H1 (cell line): ENCODE results near the gene RNMT. TPM values are rescaled to one million over a fixed set of nuclear protein-coding genes. Genes with fewer than 3 reads are reported as not detected.

Experiments used
- CTCF ChIA-PET: fragments of 300-600 bp; sonication (Branson Sonifier 250); formaldehyde crosslinking; loops from one replicate; lab custom pipeline; 2021; ENCODE audit not compliant: partially characterized antibody; lab: Charles Lee
- POLR2A ChIA-PET: fragments of 300-600 bp; sonication (Branson Sonifier 250); formaldehyde crosslinking; loops from one replicate; lab custom pipeline; 2021; ENCODE audit warnings: inconsistent platforms; ENCODE audit not compliant: partially characterized antibody; lab: Charles Lee
- DNase-seq, 2 experiments: peaks; one replicate each; pipeline versions ENCODE4 v3.0.0 to v3.0.0-alpha.2; 2010 to 2022; ENCODE audit warnings: low spot score in 2 of 2, low read depth in 1 of 2, mixed read lengths in 1 of 2
- FAIRE-seq: peaks from 2 replicates; lab custom pipeline; 2011; peaks lifted over from hg19 to GRCh38; lab: Jason Lieb, UNC
- H2AFZ ChIP-seq: 2 replicates; pipeline ENCODE4 v1.8.1; 2012; ENCODE audit warnings: low read length, inconsistent platforms
- H2AK5ac ChIP-seq: 2 replicates; pipeline ENCODE4 v1.6.1; 2013; ENCODE audit warnings: low read depth, low read length
- H2BK120ac ChIP-seq: replicated peaks from 2 replicates; pipeline ENCODE3; 2013; ENCODE audit warnings: low read depth, low read length, inconsistent platforms
- H2BK12ac ChIP-seq: 2 replicates; pipeline ENCODE4 v1.6.1; 2013; ENCODE audit warnings: low read depth, low read length
- H2BK15ac ChIP-seq: 2 replicates; pipeline ENCODE4 v1.6.1; 2013; ENCODE audit warnings: low read length
- H2BK20ac ChIP-seq: 2 replicates; pipeline ENCODE4 v1.6.1; 2013; ENCODE audit warnings: low read length
- H2BK5ac ChIP-seq: 2 replicates; pipeline ENCODE4 v1.6.1; 2013; ENCODE audit warnings: low read depth, low read length
- H3K14ac ChIP-seq: 2 replicates; pipeline ENCODE4 v1.6.1; 2013; ENCODE audit warnings: inconsistent platforms; ENCODE audit not compliant: insufficient read length
- H3K18ac ChIP-seq: 2 replicates; pipeline ENCODE4 v1.6.1; 2013; ENCODE audit warnings: low read length; ENCODE audit errors: extremely low read depth
- H3K23ac ChIP-seq: 2 replicates; pipeline ENCODE4 v1.6.1; 2013; ENCODE audit warnings: inconsistent platforms; ENCODE audit not compliant: insufficient read length
- H3K23me2 ChIP-seq: 2 replicates; pipeline ENCODE4 v1.6.1; 2013; ENCODE audit warnings: low read depth, low read length
- H3K27ac ChIP-seq: 2 replicates; pipeline ENCODE4 v1.6.1; 2011; ENCODE audit warnings: low read depth, low read length, inconsistent platforms
- H3K27me3 ChIP-seq, 4 experiments: replicated peaks in 1 of 4; 1 replicate in 1 of 4; 2 replicates in 3 of 4; pipeline versions ENCODE4 v1.6.1 to v1.8.1; 2011 to 2013; ENCODE audit warnings: low read length in 3 of 4, mild to moderate bottlenecking in 3 of 4, inconsistent platforms in 2 of 4, mixed read lengths in 2 of 4, moderate library complexity in 1 of 4; ENCODE audit not compliant: control insufficient read depth in 3 of 4, insufficient read depth in 3 of 4; ENCODE audit errors: extremely low read depth in 1 of 4
- H3K36me3 ChIP-seq, 4 experiments: 2 replicates each; pipeline versions ENCODE4 v1.6.1 to v1.8.1; 2011 to 2013; ENCODE audit warnings: mild to moderate bottlenecking in 4 of 4, low read length in 3 of 4, moderate library complexity in 2 of 4, control low read depth in 1 of 4, inconsistent platforms in 1 of 4; ENCODE audit not compliant: insufficient read depth in 4 of 4, control insufficient read depth in 2 of 4
- H3K4ac ChIP-seq: replicated peaks from 2 replicates; pipeline ENCODE3; 2013; ENCODE audit warnings: low read length, low read depth, mixed read lengths, inconsistent platforms; ENCODE audit not compliant: insufficient read length
- H3K4me1 ChIP-seq, 4 experiments: replicated peaks in 1 of 4; 1 replicate in 1 of 4; 2 replicates in 3 of 4; pipeline versions ENCODE4 v1.6.1 to v1.8.1; 2011 to 2013; ENCODE audit warnings: low read length in 3 of 4, inconsistent platforms in 2 of 4, mixed read lengths in 1 of 4; ENCODE audit not compliant: insufficient read depth in 4 of 4, control insufficient read depth in 3 of 4
- H3K4me2 ChIP-seq, 2 experiments: 2 replicates each; pipeline versions ENCODE4 v1.6.1 to v1.8.1; 2011 to 2013; ENCODE audit warnings: low read depth in 2 of 2, low read length in 2 of 2, control low read depth in 1 of 2, inconsistent platforms in 1 of 2, mild to moderate bottlenecking in 1 of 2; ENCODE audit not compliant: insufficient read depth in 1 of 2
- H3K4me3 ChIP-seq, 4 experiments: fragments of 200-600, 300-600 bp in 1 of 4; sonication (generic), shearing (Covaris generic), sonication (Bioruptor Twin) in 1 of 4; 2 replicates each; pipeline versions ENCODE4 v1.5.1 to v1.8.1; 2011 to 2016; ENCODE audit warnings: low read length in 4 of 4, low read depth in 3 of 4, control low read depth in 2 of 4, inconsistent platforms in 2 of 4, mild to moderate bottlenecking in 2 of 4, mixed read lengths in 1 of 4, moderate library complexity in 1 of 4; ENCODE audit not compliant: insufficient read depth in 2 of 4; ENCODE audit errors: extremely low read depth in 1 of 4
- H3K56ac ChIP-seq: replicated peaks from 2 replicates; pipeline ENCODE3; 2013; ENCODE audit warnings: low read depth, mild to moderate bottlenecking, mixed read lengths, low read length, inconsistent platforms; ENCODE audit not compliant: insufficient read length
- H3K79me1 ChIP-seq: 2 replicates; pipeline ENCODE4 v1.6.1; 2013; ENCODE audit warnings: low read depth, low read length, control low read depth
- H3K79me2 ChIP-seq, 2 experiments: 2 replicates each; pipeline versions ENCODE4 v1.6.1 to v1.8.1; 2012 to 2013; ENCODE audit warnings: low read length in 2 of 2, mild to moderate bottlenecking in 2 of 2, inconsistent platforms in 1 of 2; ENCODE audit not compliant: insufficient read depth in 2 of 2, control insufficient read depth in 1 of 2
- H3K9ac ChIP-seq, 4 experiments: replicated peaks in 1 of 4; 1 replicate in 1 of 4; 2 replicates in 3 of 4; pipeline versions ENCODE4 v1.6.1 to v1.8.1; 2011 to 2013; ENCODE audit warnings: low read depth in 3 of 4, low read length in 3 of 4, control low read depth in 2 of 4, mild to moderate bottlenecking in 2 of 4, moderate library complexity in 2 of 4, inconsistent platforms in 1 of 4; ENCODE audit errors: extremely low read depth in 1 of 4
- H3K9me3 ChIP-seq, 2 experiments: 2 replicates each; pipeline versions ENCODE4 v1.6.1 to v1.8.1; 2012 to 2013; ENCODE audit warnings: mild to moderate bottlenecking in 2 of 2, moderate library complexity in 2 of 2, control low read depth in 1 of 2, inconsistent platforms in 1 of 2, low read depth in 1 of 2, low read length in 1 of 2, mixed read lengths in 1 of 2; ENCODE audit not compliant: insufficient read depth in 2 of 2
- H4K20me1 ChIP-seq, 2 experiments: replicated peaks in 1 of 2; 2 replicates each; pipeline versions ENCODE3 to v1.8.1; 2011 to 2013; ENCODE audit warnings: inconsistent platforms in 2 of 2, low read length in 2 of 2, mild to moderate bottlenecking in 1 of 2; ENCODE audit not compliant: insufficient read depth in 2 of 2, control insufficient read depth in 1 of 2
- H4K5ac ChIP-seq: 2 replicates; pipeline ENCODE4 v1.6.1; 2013; ENCODE audit warnings: low read length, low read depth, mixed read lengths, inconsistent platforms; ENCODE audit not compliant: insufficient read length
- H4K8ac ChIP-seq: 2 replicates; pipeline ENCODE4 v1.8.0; 2013; ENCODE audit warnings: mild to moderate bottlenecking, moderate library complexity, low read length, inconsistent platforms; ENCODE audit not compliant: insufficient read depth; ENCODE audit errors: extremely low read depth
- H4K91ac ChIP-seq: replicated peaks from 2 replicates; pipeline ENCODE3; 2013; ENCODE audit warnings: low read length, mixed read lengths, inconsistent platforms; ENCODE audit not compliant: insufficient read length
- BCL11A ChIP-seq, 2 experiments: IDR thresholded peaks; one replicate each; pipeline ENCODE4 v1.6.1; 2011; ENCODE audit warnings: low read depth in 2 of 2, low read length in 2 of 2, mild to moderate bottlenecking in 2 of 2
- KDM1A ChIP-seq: fragments of 200-600, 300-600 bp; sonication (generic); IDR thresholded peaks from 2 replicates; pipeline ENCODE4 v1.7.1; 2016; ENCODE audit warnings: mild to moderate bottlenecking, low read length, borderline replicate concordance
- POU5F1 ChIP-seq: IDR thresholded peaks from 2 replicates; pipeline ENCODE4 v1.6.1; 2011; ENCODE audit warnings: low read depth, mild to moderate bottlenecking, low read length, moderate library complexity
- SP2 ChIP-seq: IDR thresholded peaks from 2 replicates; pipeline ENCODE4 v1.6.1; 2012; ENCODE audit warnings: mild to moderate bottlenecking, low read length, inconsistent platforms
- TCF12 ChIP-seq: IDR thresholded peaks from 2 replicates; pipeline ENCODE4 v1.6.1; 2011; ENCODE audit warnings: low read depth, mild to moderate bottlenecking, low read length
- WGBS, 2 experiments: shearing (Covaris generic) in 1 of 2; methylation state at CpG; one replicate each; pipeline versions ENCODE4 v1.1.6 to v1.1.7; 2013 to 2015; ENCODE audit warnings: low lambda C conversion rate in 2 of 2, mixed read lengths in 2 of 2, inconsistent platforms in 1 of 2, low coverage in 1 of 2, missing lambda C conversion rate in 1 of 2; ENCODE audit not compliant: insufficient replicate concordance in 2 of 2, insufficient coverage in 1 of 2, insufficient read length in 1 of 2; ENCODE audit errors: extremely low coverage in 1 of 2, missing lambda C conversion rate in 1 of 2; 5-methylcytosine and 5-hydroxymethylcytosine counted together
- polyA plus RNA-seq, 7 experiments: library from polyadenylated mRNA; depleted of rRNA in 3 of 7; stranded (reverse) in 5 of 7; unstranded in 2 of 7; fragments of >200 nt in 5 of 7; fragments of 200-250 nt in 2 of 7; gene quantifications; 1 replicate in 5 of 7; 2 replicates in 1 of 7; 4 replicates in 1 of 7; pipeline versions ENCODE4 v1.2.1 to v1.2.3, GENCODE V29; 2011 to 2013; ENCODE audit warnings: missing spikeins in 2 of 7, mixed read lengths in 2 of 7
- total RNA-seq: library from RNA; stranded (reverse); fragmentation: NEBNext Ultra II Directional; extraction: Animal tissue kit (Norgen Biotek cat#: 25700); gene quantifications from 2 replicates; pipeline ENCODE4 v1.2.1, GENCODE V29; 2021

RNMT gene
- total and polyA plus RNA-seq, 2 of the 8 experiments (the other 6 are each of a cell fraction or from before 2014, with no cell fraction given): 25.3 to 63.5 TPM

GRCh38 chr18:13809043-13809430 lies 82.6 kb downstream of the RNMT start:
- Histone ChIP-seq H3K14ac (no peak overlapping the region), H4K5ac (peak overlapping the region; percentile 24), H2BK20ac (peak overlapping the region; percentile 96; the same call in 1 of the 2 replicates), H3K27ac (peak overlapping the region; percentile 71; the same call in 1 of the 2 replicates), H4K8ac (no peak overlapping the region), H4K91ac (peak overlapping the region; percentile 97), H4K20me1 (no peaks in the 10 kb centered on the region), H3K4me3 (peak overlapping the region in 1 of 4 experiments; percentile 33; a peak in 1 of 8 replicates), H3K4me2 (peak overlapping the region; percentile 55 to 56), H3K23me2 (no peaks in the 10 kb centered on the region), H2AK5ac (peak overlapping the region; percentile 43; the same call in 1 of the 2 replicates), H3K36me3 (no peaks in the 10 kb centered on the region), H3K4ac (peak overlapping the region; percentile 89), H3K9me3 (no peaks in the 10 kb centered on the region), H2BK120ac (peak overlapping the region; percentile 98), H3K79me2 (no peaks in the 10 kb centered on the region), H3K27me3 (no peaks in the 10 kb centered on the region), H2BK12ac (peak overlapping the region; percentile 77), H2BK15ac (no peak overlapping the region), H3K4me1 (peaks cover 16 to 46% (median 35%) of the 10 kb centered on the region in 4 experiments), H2BK5ac (peak overlapping the region; percentile 94; the same call in 1 of the 2 replicates), H2AFZ (no peak overlapping the region), H3K23ac (no peak overlapping the region), H3K79me1 (no peaks in the 10 kb centered on the region), H3K18ac (peak overlapping the region; percentile 93), H3K56ac (peak overlapping the region; percentile 74), H3K9ac (no peak overlapping the region)
- no peak for FAIRE-seq
- ChIA-PET POLR2A (interaction anchor here (1.0 to 1.3 kb wide), 2 partner anchors 10 to 11 kb away, joined by 3 read pairs; no protein-coding TSS in a partner anchor), CTCF (interaction anchor here (0.6 to 10.2 kb wide), 6 partner anchors 13 to 278 kb away, joined by 3 to 104 read pairs (median 4); no protein-coding TSS in a partner anchor)
- 74% methylated on average over 2 of the region's 2 CpGs; no CpG with 5 or more reads in 1 of the 2 experiments for WGBS, 2 experiments
- no peak for DNase-seq
- TF ChIP-seq KDM1A (no peak), POU5F1 (no peak), TCF12 (no peak), SP2 (no peak), BCL11A (IDR thresholded peaks at IDR 0.05; ENCODE audit: low read depth in 2 of 2, low read length in 2 of 2) (no peak)
